H1 (cell line): ENCODE measurements around the gene ADSS1. TPM values are rescaled to one million over a fixed set of nuclear protein-coding genes. Genes with fewer than 3 reads are reported as not detected.

Experiments used
- CTCF ChIA-PET: fragments of 300-600 bp; sonication (Branson Sonifier 250); formaldehyde crosslinking; loops from one replicate; lab custom pipeline; 2021; ENCODE audit not compliant: partially characterized antibody; lab: Charles Lee
- POLR2A ChIA-PET: fragments of 300-600 bp; sonication (Branson Sonifier 250); formaldehyde crosslinking; loops from one replicate; lab custom pipeline; 2021; ENCODE audit warnings: inconsistent platforms; ENCODE audit not compliant: partially characterized antibody; lab: Charles Lee
- DNase-seq, 2 experiments: peaks; one replicate each; pipeline versions ENCODE4 v3.0.0 to v3.0.0-alpha.2; 2010 to 2022; ENCODE audit warnings: low spot score in 2 of 2, low read depth in 1 of 2, mixed read lengths in 1 of 2
- FAIRE-seq: peaks from 2 replicates; lab custom pipeline; 2011; peaks lifted over from hg19 to GRCh38; lab: Jason Lieb, UNC
- H2AFZ ChIP-seq: 2 replicates; pipeline ENCODE4 v1.8.1; 2012; ENCODE audit warnings: low read length, inconsistent platforms
- H2AK5ac ChIP-seq: 2 replicates; pipeline ENCODE4 v1.6.1; 2013; ENCODE audit warnings: low read depth, low read length
- H2BK120ac ChIP-seq: replicated peaks from 2 replicates; pipeline ENCODE3; 2013; ENCODE audit warnings: low read depth, low read length, inconsistent platforms
- H2BK12ac ChIP-seq: 2 replicates; pipeline ENCODE4 v1.6.1; 2013; ENCODE audit warnings: low read depth, low read length
- H2BK15ac ChIP-seq: 2 replicates; pipeline ENCODE4 v1.6.1; 2013; ENCODE audit warnings: low read length
- H2BK20ac ChIP-seq: 2 replicates; pipeline ENCODE4 v1.6.1; 2013; ENCODE audit warnings: low read length
- H2BK5ac ChIP-seq: 2 replicates; pipeline ENCODE4 v1.6.1; 2013; ENCODE audit warnings: low read depth, low read length
- H3K14ac ChIP-seq: 2 replicates; pipeline ENCODE4 v1.6.1; 2013; ENCODE audit warnings: inconsistent platforms; ENCODE audit not compliant: insufficient read length
- H3K18ac ChIP-seq: 2 replicates; pipeline ENCODE4 v1.6.1; 2013; ENCODE audit warnings: low read length; ENCODE audit errors: extremely low read depth
- H3K23ac ChIP-seq: 2 replicates; pipeline ENCODE4 v1.6.1; 2013; ENCODE audit warnings: inconsistent platforms; ENCODE audit not compliant: insufficient read length
- H3K23me2 ChIP-seq: 2 replicates; pipeline ENCODE4 v1.6.1; 2013; ENCODE audit warnings: low read depth, low read length
- H3K27ac ChIP-seq: 2 replicates; pipeline ENCODE4 v1.6.1; 2011; ENCODE audit warnings: low read depth, low read length, inconsistent platforms
- H3K27me3 ChIP-seq, 4 experiments: replicated peaks in 1 of 4; 1 replicate in 1 of 4; 2 replicates in 3 of 4; pipeline versions ENCODE4 v1.6.1 to v1.8.1; 2011 to 2013; ENCODE audit warnings: low read length in 3 of 4, mild to moderate bottlenecking in 3 of 4, inconsistent platforms in 2 of 4, mixed read lengths in 2 of 4, moderate library complexity in 1 of 4; ENCODE audit not compliant: control insufficient read depth in 3 of 4, insufficient read depth in 3 of 4; ENCODE audit errors: extremely low read depth in 1 of 4
- H3K36me3 ChIP-seq, 4 experiments: 2 replicates each; pipeline versions ENCODE4 v1.6.1 to v1.8.1; 2011 to 2013; ENCODE audit warnings: mild to moderate bottlenecking in 4 of 4, low read length in 3 of 4, moderate library complexity in 2 of 4, control low read depth in 1 of 4, inconsistent platforms in 1 of 4; ENCODE audit not compliant: insufficient read depth in 4 of 4, control insufficient read depth in 2 of 4
- H3K4ac ChIP-seq: replicated peaks from 2 replicates; pipeline ENCODE3; 2013; ENCODE audit warnings: low read length, low read depth, mixed read lengths, inconsistent platforms; ENCODE audit not compliant: insufficient read length
- H3K4me1 ChIP-seq, 4 experiments: replicated peaks in 1 of 4; 1 replicate in 1 of 4; 2 replicates in 3 of 4; pipeline versions ENCODE4 v1.6.1 to v1.8.1; 2011 to 2013; ENCODE audit warnings: low read length in 3 of 4, inconsistent platforms in 2 of 4, mixed read lengths in 1 of 4; ENCODE audit not compliant: insufficient read depth in 4 of 4, control insufficient read depth in 3 of 4
- H3K4me2 ChIP-seq, 2 experiments: 2 replicates each; pipeline versions ENCODE4 v1.6.1 to v1.8.1; 2011 to 2013; ENCODE audit warnings: low read depth in 2 of 2, low read length in 2 of 2, control low read depth in 1 of 2, inconsistent platforms in 1 of 2, mild to moderate bottlenecking in 1 of 2; ENCODE audit not compliant: insufficient read depth in 1 of 2
- H3K4me3 ChIP-seq, 4 experiments: fragments of 200-600, 300-600 bp in 1 of 4; sonication (generic), shearing (Covaris generic), sonication (Bioruptor Twin) in 1 of 4; 2 replicates each; pipeline versions ENCODE4 v1.5.1 to v1.8.1; 2011 to 2016; ENCODE audit warnings: low read length in 4 of 4, low read depth in 3 of 4, control low read depth in 2 of 4, inconsistent platforms in 2 of 4, mild to moderate bottlenecking in 2 of 4, mixed read lengths in 1 of 4, moderate library complexity in 1 of 4; ENCODE audit not compliant: insufficient read depth in 2 of 4; ENCODE audit errors: extremely low read depth in 1 of 4
- H3K56ac ChIP-seq: replicated peaks from 2 replicates; pipeline ENCODE3; 2013; ENCODE audit warnings: low read depth, mild to moderate bottlenecking, mixed read lengths, low read length, inconsistent platforms; ENCODE audit not compliant: insufficient read length
- H3K79me1 ChIP-seq: 2 replicates; pipeline ENCODE4 v1.6.1; 2013; ENCODE audit warnings: low read depth, low read length, control low read depth
- H3K79me2 ChIP-seq, 2 experiments: 2 replicates each; pipeline versions ENCODE4 v1.6.1 to v1.8.1; 2012 to 2013; ENCODE audit warnings: low read length in 2 of 2, mild to moderate bottlenecking in 2 of 2, inconsistent platforms in 1 of 2; ENCODE audit not compliant: insufficient read depth in 2 of 2, control insufficient read depth in 1 of 2
- H3K9ac ChIP-seq, 4 experiments: replicated peaks in 1 of 4; 1 replicate in 1 of 4; 2 replicates in 3 of 4; pipeline versions ENCODE4 v1.6.1 to v1.8.1; 2011 to 2013; ENCODE audit warnings: low read depth in 3 of 4, low read length in 3 of 4, control low read depth in 2 of 4, mild to moderate bottlenecking in 2 of 4, moderate library complexity in 2 of 4, inconsistent platforms in 1 of 4; ENCODE audit errors: extremely low read depth in 1 of 4
- H3K9me3 ChIP-seq, 2 experiments: 2 replicates each; pipeline versions ENCODE4 v1.6.1 to v1.8.1; 2012 to 2013; ENCODE audit warnings: mild to moderate bottlenecking in 2 of 2, moderate library complexity in 2 of 2, control low read depth in 1 of 2, inconsistent platforms in 1 of 2, low read depth in 1 of 2, low read length in 1 of 2, mixed read lengths in 1 of 2; ENCODE audit not compliant: insufficient read depth in 2 of 2
- H4K20me1 ChIP-seq, 2 experiments: replicated peaks in 1 of 2; 2 replicates each; pipeline versions ENCODE3 to v1.8.1; 2011 to 2013; ENCODE audit warnings: inconsistent platforms in 2 of 2, low read length in 2 of 2, mild to moderate bottlenecking in 1 of 2; ENCODE audit not compliant: insufficient read depth in 2 of 2, control insufficient read depth in 1 of 2
- H4K5ac ChIP-seq: 2 replicates; pipeline ENCODE4 v1.6.1; 2013; ENCODE audit warnings: low read length, low read depth, mixed read lengths, inconsistent platforms; ENCODE audit not compliant: insufficient read length
- H4K8ac ChIP-seq: 2 replicates; pipeline ENCODE4 v1.8.0; 2013; ENCODE audit warnings: mild to moderate bottlenecking, moderate library complexity, low read length, inconsistent platforms; ENCODE audit not compliant: insufficient read depth; ENCODE audit errors: extremely low read depth
- H4K91ac ChIP-seq: replicated peaks from 2 replicates; pipeline ENCODE3; 2013; ENCODE audit warnings: low read length, mixed read lengths, inconsistent platforms; ENCODE audit not compliant: insufficient read length
- ATF2 ChIP-seq: IDR thresholded peaks from 2 replicates; pipeline ENCODE4 v1.6.1; 2012; ENCODE audit warnings: low read length, inconsistent platforms
- CBX8 ChIP-seq: fragments of 300-800, 300-1000 bp; sonication (generic); IDR thresholded peaks from 2 replicates; pipeline ENCODE4 v1.7.1; 2016; ENCODE audit warnings: low read depth, low read length, borderline replicate concordance
- EGR1 ChIP-seq: IDR thresholded peaks from 2 replicates; pipeline ENCODE4 v1.6.1; 2011; ENCODE audit warnings: low read depth, low read length, borderline replicate concordance
- GABPA ChIP-seq: IDR thresholded peaks from 2 replicates; pipeline ENCODE4 v1.6.1; 2011; ENCODE audit warnings: mild to moderate bottlenecking, low read length, moderate library complexity, borderline replicate concordance; ENCODE audit not compliant: insufficient read depth
- SP4 ChIP-seq: IDR thresholded peaks from 2 replicates; pipeline ENCODE4 v1.6.1; 2012; ENCODE audit warnings: low read length, inconsistent platforms
- TAF1 ChIP-seq: IDR thresholded peaks from 2 replicates; pipeline ENCODE4 v1.6.1; 2011; ENCODE audit warnings: mild to moderate bottlenecking, low read depth, low read length
- YY1 ChIP-seq: IDR thresholded peaks from 2 replicates; pipeline ENCODE4 v1.6.1; 2011; ENCODE audit warnings: low read depth, mild to moderate bottlenecking, low read length
- WGBS, 2 experiments: shearing (Covaris generic) in 1 of 2; methylation state at CpG; one replicate each; pipeline versions ENCODE4 v1.1.6 to v1.1.7; 2013 to 2015; ENCODE audit warnings: low lambda C conversion rate in 2 of 2, mixed read lengths in 2 of 2, inconsistent platforms in 1 of 2, low coverage in 1 of 2, missing lambda C conversion rate in 1 of 2; ENCODE audit not compliant: insufficient replicate concordance in 2 of 2, insufficient coverage in 1 of 2, insufficient read length in 1 of 2; ENCODE audit errors: extremely low coverage in 1 of 2, missing lambda C conversion rate in 1 of 2; 5-methylcytosine and 5-hydroxymethylcytosine counted together
- polyA plus RNA-seq, 7 experiments: library from polyadenylated mRNA; depleted of rRNA in 3 of 7; stranded (reverse) in 5 of 7; unstranded in 2 of 7; fragments of >200 nt in 5 of 7; fragments of 200-250 nt in 2 of 7; gene quantifications; 1 replicate in 5 of 7; 2 replicates in 1 of 7; 4 replicates in 1 of 7; pipeline versions ENCODE4 v1.2.1 to v1.2.3, GENCODE V29; 2011 to 2013; ENCODE audit warnings: missing spikeins in 2 of 7, mixed read lengths in 2 of 7
- total RNA-seq: library from RNA; stranded (reverse); fragmentation: NEBNext Ultra II Directional; extraction: Animal tissue kit (Norgen Biotek cat#: 25700); gene quantifications from 2 replicates; pipeline ENCODE4 v1.2.1, GENCODE V29; 2021

ADSS1 gene
- total and polyA plus RNA-seq, 2 of the 8 experiments (the other 6 are each of a cell fraction or from before 2014, with no cell fraction given), result 7.1 to 7.9 TPM

DNA sequence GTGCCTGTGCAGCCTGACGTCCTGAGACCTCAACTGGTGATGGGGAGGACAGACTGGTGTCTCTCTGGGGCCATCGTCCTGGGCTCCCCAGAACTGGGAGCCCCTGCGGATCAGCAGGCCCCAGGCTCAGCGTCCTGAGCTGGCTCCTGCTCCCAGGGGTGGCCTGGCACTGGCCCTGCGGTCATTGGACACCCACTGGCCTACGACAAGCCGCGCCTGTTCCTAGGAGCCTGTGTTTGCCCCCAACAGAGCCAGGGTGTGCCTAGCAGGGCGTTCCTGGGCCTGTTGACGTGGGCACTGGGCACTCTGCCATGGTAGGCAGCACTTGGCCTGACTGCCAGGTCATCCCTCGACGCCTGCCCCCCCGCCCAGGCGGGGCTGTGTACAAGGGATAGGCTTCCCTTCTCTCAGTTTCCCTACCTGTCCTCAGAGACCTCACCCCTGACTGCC lies 8.4 kb downstream of the ADSS1 start:
- WGBS, 2 experiments, result 95% methylated on average over 14 of the region's 14 CpGs; no CpG with 5 or more reads in 1 of the 2 experiments

More for the DNA sequence above, 8.4 kb downstream of the ADSS1 start:
- Histone ChIP-seq H2AFZ (no peak overlapping the region), H4K5ac (no peak overlapping the region), H3K23me2 (no peaks in the 10 kb centered on the region), H3K9ac (no peak overlapping the region), H3K27me3 (peaks cover 0 to 5% (median 2%) of the 10 kb centered on the region in 4 experiments; a peak in 2 of 7 replicates), H3K9me3 (no peaks in the 10 kb centered on the region), H2BK120ac (no peak overlapping the region), H4K20me1 (peaks cover 0 to 7% of the 10 kb centered on the region in 2 experiments), H3K27ac (no peak overlapping the region), H3K4ac (no peak overlapping the region), H3K56ac (no peak overlapping the region), H3K4me1 (no peaks in the 10 kb centered on the region; a peak in 2 of 7 replicates), H3K36me3 (no peaks in the 10 kb centered on the region), H3K14ac (no peak overlapping the region), H3K18ac (no peak overlapping the region), H3K79me2 (no peaks in the 10 kb centered on the region), H2BK20ac (no peak overlapping the region), H3K79me1 (no peaks in the 10 kb centered on the region), H2BK5ac (no peak overlapping the region; the same call in 1 of the 2 replicates), H3K4me2 (no peak overlapping the region), H3K23ac (no peak overlapping the region), H2AK5ac (no peak overlapping the region), H2BK15ac (no peak overlapping the region), H2BK12ac (0 out of 2 replicates have a peak overlapping the region, but pooled peaks have one; percentile 9), H3K4me3 (no peak overlapping the region), H4K8ac (no peak overlapping the region; the same call in 1 of the 2 replicates), H4K91ac (no peak overlapping the region)
- FAIRE-seq (no peak), DNase-seq (no peak)
- ChIA-PET CTCF (interaction anchor here (0.9 to 3.3 kb wide), 3 partner anchors 11 to 38 kb away, joined by 3 to 18 read pairs (median 5); no protein-coding TSS in a partner anchor), POLR2A (interaction anchor here (1.2 kb wide), 1 partner anchor 16 kb away, joined by 3 read pairs; no protein-coding TSS in a partner anchor)
- TF ChIP-seq GABPA, result no peak
- no peak for TF ChIP-seq YY1
- TF ChIP-seq EGR1, result no peak
- no peak for TF ChIP-seq ATF2
- TF ChIP-seq CBX8, result no peak
- no peak for TF ChIP-seq SP4
- no peak for TF ChIP-seq TAF1
